K562 (cell line): ENCODE measurements around the gene CCDC54. TPM values are rescaled to one million over a fixed set of nuclear protein-coding genes. Genes with fewer than 3 reads are reported as not detected.

Experiments
- ATAC-seq: fragments of 200-7000 bp; cut with Tn5 transposase; 3 replicates; pipeline ENCODE4 v1.9.1; 2020; ENCODE audit warnings: moderate library complexity
- BruUV-seq: library from RNA; stranded (reverse); fragments of 400-500 nt; replicated peaks from 2 replicates; lab custom pipeline; 2021; lab: Mats Ljungman, UMichigan
- CTCF ChIA-PET: fragments of 300-600 bp; formaldehyde crosslinking; extraction: SDS; loops from one replicate; lab custom pipeline; 2021; ENCODE audit warnings: low intra/inter-chr PET ratio; lab: Yijun Ruan, JAX
- POLR2A ChIA-PET: fragments of 300-600, 350-650 bp; sonication (Branson Sonifier 250); formaldehyde crosslinking; extraction: SDS; loops from one replicate; lab custom pipeline; 2021; ENCODE audit warnings: antibody characterized with exemption, inconsistent platforms; lab: Yijun Ruan, JAX
- DNase-seq, 4 experiments: peaks; one replicate each; pipeline versions ENCODE4 v3.0.0 to v3.0.0-alpha.2; 2011 to 2018; ENCODE audit warnings: low spot score in 3 of 4, mixed read lengths in 3 of 4; ENCODE audit errors: extremely low read depth in 1 of 4
- FAIRE-seq: peaks from 2 replicates; lab custom pipeline; 2011; peaks lifted over from hg19 to GRCh38; lab: Jason Lieb, UNC
- H2AFZ ChIP-seq: 2 replicates; pipeline ENCODE4 v1.6.0; 2011; ENCODE audit warnings: low read depth, low read length, control low read depth, inconsistent platforms
- H3K27ac ChIP-seq: fragments of 200-600 bp; 3 replicates; pipeline ENCODE4 v1.8.0; 2011; ENCODE audit warnings: low read depth, mild to moderate bottlenecking, control low read depth, inconsistent platforms, low read length, moderate library complexity, mixed read lengths; ENCODE audit errors: extremely low read depth
- H3K27me3 ChIP-seq, 2 experiments: fragments of 300-600 bp in 1 of 2; 2 replicates in 1 of 2; 3 replicates in 1 of 2; pipeline versions ENCODE4 v1.6.0 to v1.8.0; 2011; ENCODE audit warnings: inconsistent platforms in 2 of 2, low read length in 2 of 2, mild to moderate bottlenecking in 1 of 2, mixed read lengths in 1 of 2, moderate library complexity in 1 of 2; ENCODE audit not compliant: control insufficient read depth in 2 of 2, insufficient read depth in 2 of 2
- H3K36me3 ChIP-seq: fragments of 300-600 bp; 3 replicates; pipeline ENCODE4 v1.8.0; 2011; ENCODE audit warnings: mild to moderate bottlenecking, low read length, inconsistent platforms; ENCODE audit not compliant: control insufficient read depth, insufficient read depth
- H3K4me1 ChIP-seq, 2 experiments: fragments of 200-600 bp in 1 of 2; replicated peaks in 1 of 2; 2 replicates in 1 of 2; 3 replicates in 1 of 2; pipeline versions ENCODE4 v1.5.1 to v1.8.0; 2011; ENCODE audit warnings: inconsistent platforms in 2 of 2, low read length in 2 of 2, mild to moderate bottlenecking in 1 of 2, mixed read lengths in 1 of 2, moderate library complexity in 1 of 2; ENCODE audit not compliant: control insufficient read depth in 2 of 2, insufficient read depth in 2 of 2
- H3K4me2 ChIP-seq: 2 replicates; pipeline ENCODE4 v1.6.1; 2011; ENCODE audit warnings: low read length, control low read depth, inconsistent platforms, mixed read lengths; ENCODE audit not compliant: insufficient read depth
- H3K4me3 ChIP-seq: fragments of 200-600 bp; sonication (generic), shearing (Covaris generic); 2 replicates; pipeline ENCODE4 v1.5.1; 2016; ENCODE audit warnings: control low read depth, inconsistent platforms
- H3K79me2 ChIP-seq: fragments of 200-600 bp; 3 replicates; pipeline ENCODE4 v1.8.0; 2011; ENCODE audit warnings: low read length, inconsistent platforms; ENCODE audit not compliant: control insufficient read depth, insufficient read depth
- H3K9ac ChIP-seq, 2 experiments: 2 replicates each; pipeline versions ENCODE4 v1.6.0 to v1.6.1; 2011; ENCODE audit warnings: low read depth in 2 of 2, low read length in 2 of 2, control low read depth in 1 of 2, inconsistent platforms in 1 of 2, mild to moderate bottlenecking in 1 of 2, mixed read lengths in 1 of 2; ENCODE audit not compliant: insufficient read depth in 1 of 2
- H3K9me1 ChIP-seq: one replicate; pipeline ENCODE4 v1.6.0; 2011; ENCODE audit warnings: inconsistent platforms, mild to moderate bottlenecking, low read length, moderate library complexity; ENCODE audit not compliant: control insufficient read depth, insufficient read depth
- H3K9me3 ChIP-seq: replicated peaks from 2 replicates; pipeline ENCODE4 v1.5.1; 2011; ENCODE audit warnings: low read depth, low read length, inconsistent platforms; ENCODE audit not compliant: control insufficient read depth, insufficient read depth
- H4K20me1 ChIP-seq: replicated peaks from 2 replicates; pipeline ENCODE4 v1.6.1; 2011; ENCODE audit warnings: low read length, inconsistent platforms, mixed read lengths; ENCODE audit not compliant: control insufficient read depth, insufficient read depth
- HDGF ChIP-seq: fragments of 450-650 bp; IDR thresholded peaks from 2 replicates; pipeline ENCODE4 v1.6.1; 2016
- ILK ChIP-seq: fragments of 450-650 bp; IDR thresholded peaks from 2 replicates; pipeline ENCODE4 v1.6.1; 2016; ENCODE audit warnings: missing genetic modification characterization, low read depth, mild to moderate bottlenecking, missing compliant biosample characterization, moderate library complexity, borderline replicate concordance
- LARP7 ChIP-seq: fragments of 450-650 bp; IDR thresholded peaks from 2 replicates; pipeline ENCODE4 v1.6.1; 2016
- ZC3H8 ChIP-seq: fragments of 450-650 bp; IDR thresholded peaks from 2 replicates; pipeline ENCODE4 v1.6.1; 2017
- ZNF354B ChIP-seq: fragments of 250-450 bp; sonication (Bioruptor Pico); IDR thresholded peaks from 2 replicates; pipeline ENCODE4 v1.4.0; 2020
- WGBS: fragments of 100-300 bp; shearing (Covaris generic); methylation state at CpG from one replicate; pipeline ENCODE4 v1.1.6; 2016; ENCODE audit warnings: low coverage, mixed read lengths; ENCODE audit not compliant: insufficient coverage; ENCODE audit errors: missing lambda C conversion rate; 5-methylcytosine and 5-hydroxymethylcytosine counted together
- in situ Hi-C: fragments of 300-500 bp; cut with MboI; formaldehyde crosslinking; loops from 4 replicates; pipeline ENCODE4 v1.15.0; 2018; ENCODE audit warnings: inconsistent platforms, mixed read lengths
- intact Hi-C: fragments of 100-400 bp; cut with micrococcal nuclease; formaldehyde crosslinking; loops from 2 replicates; pipeline ENCODE4 v1.14.2; 2022
- polyA plus RNA-seq, 8 experiments: library from polyadenylated mRNA; depleted of rRNA in 4 of 8; stranded (reverse) in 5 of 8; unstranded in 3 of 8; fragments of >200 nt; fragmentation: Nextera tagmentation in 2 of 8; fragmentation: Illumina TruSeq in 1 of 8; extraction: Ambion mirVana in 2 of 8; extraction: Trizol in 1 of 8; gene quantifications; 2 replicates each; pipeline versions ENCODE4 v1.2.1 to v1.2.3, GENCODE V29; 2011 to 2014; ENCODE audit warnings: inconsistent platforms in 1 of 8, missing spikeins in 1 of 8
- total RNA-seq, 7 experiments: library from RNA; depleted of rRNA in 6 of 7; stranded (reverse); fragments of >200 nt in 6 of 7; fragmentation: Illumina TruSeq in 2 of 7; extraction: Trizol in 2 of 7; gene quantifications; 2 replicates each; pipeline versions ENCODE4 v1.2.1 to v1.2.3, GENCODE V29; 2011 to 2021; ENCODE audit warnings: low replicate concordance in 1 of 7

The CCDC54 gene
- total and polyA plus RNA-seq, 9 of the 15 experiments (the other 6 are each of a cell fraction or from before 2014, with no cell fraction given) = not detected

DNA sequence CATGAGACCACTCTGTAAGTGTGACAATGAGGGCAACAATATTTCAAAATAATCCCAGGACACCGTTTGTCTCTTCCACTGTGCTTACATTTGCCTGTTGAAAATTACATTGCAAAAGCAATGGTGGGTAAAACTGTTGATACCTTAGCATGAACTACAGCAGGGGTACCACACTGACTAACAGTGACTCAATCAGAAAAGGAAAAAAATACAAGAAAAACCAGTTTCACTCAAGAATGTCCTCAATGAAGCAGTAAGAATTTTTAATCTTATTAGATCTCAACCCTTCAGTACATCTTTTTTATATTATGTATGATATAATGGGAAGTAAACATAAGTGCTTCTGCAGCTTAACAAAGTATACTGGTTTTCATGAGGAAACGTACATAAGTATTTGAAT is 1.6 kb upstream of the CCDC54 start:
- intact Hi-C loops (no loop called here), in situ Hi-C loops (no loop called here)
- Histone ChIP-seq H3K9me1 (no peaks in the 10 kb centered on the region), H3K36me3 (no peaks in the 10 kb centered on the region), H3K27me3 (no peaks in the 10 kb centered on the region), H3K27ac (no peak overlapping the region), H3K4me2 (no peak overlapping the region), H3K9ac (no peak overlapping the region), H3K4me1 (no peaks in the 10 kb centered on the region), H3K4me3 (no peak overlapping the region), H4K20me1 (no peaks in the 10 kb centered on the region), H3K9me3 (no peaks in the 10 kb centered on the region), H3K79me2 (no peaks in the 10 kb centered on the region), H2AFZ (no peak overlapping the region)
- POLR2A ChIA-PET = no interaction called here
- no TSS peak for BruUV-seq
- FAIRE-seq (no peak), ATAC-seq (no peak), DNase-seq (no peak)
- CTCF ChIA-PET = no interaction called here
- TF ChIP-seq HDGF (no peak), LARP7 (no peak), ZC3H8 (no peak), ILK (tag) (no peak)
- 12% methylated on average over 2 of the region's 2 CpGs for WGBS

DNA sequence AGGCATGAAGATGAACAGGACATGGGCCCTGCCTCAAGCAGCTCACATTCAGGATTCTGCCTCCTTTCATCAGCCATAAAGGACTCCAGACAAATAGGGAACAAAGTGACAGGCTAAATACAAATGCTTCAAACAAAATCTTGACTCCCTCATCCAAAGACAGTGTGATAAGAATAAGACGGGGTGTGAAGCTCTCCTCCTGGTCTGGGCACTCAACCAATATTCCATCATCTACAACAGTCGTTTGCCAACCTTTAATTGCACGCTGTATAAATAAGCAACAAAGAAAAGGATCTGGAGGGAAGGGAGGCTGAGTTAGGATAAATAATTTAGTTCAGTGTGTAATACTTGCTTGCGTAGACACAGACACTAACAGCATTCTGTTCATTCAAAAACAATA is 5.4 kb downstream of the CCDC54 start:
- Histone ChIP-seq H2AFZ (no peak overlapping the region), H3K4me1 (no peaks in the 10 kb centered on the region), H3K36me3 (no peaks in the 10 kb centered on the region), H3K9me1 (no peaks in the 10 kb centered on the region), H3K4me3 (no peak overlapping the region), H4K20me1 (no peaks in the 10 kb centered on the region), H3K9ac (no peak overlapping the region), H3K9me3 (no peaks in the 10 kb centered on the region), H3K79me2 (no peaks in the 10 kb centered on the region), H3K27me3 (no peaks in the 10 kb centered on the region), H3K4me2 (no peak overlapping the region), H3K27ac (no peak overlapping the region)
- POLR2A ChIA-PET = no interaction called here
- CTCF ChIA-PET = no interaction called here
- ATAC-seq = no peak
- intact Hi-C loops (no loop called here), in situ Hi-C loops (no loop called here)
- WGBS = 0% methylated on average over 4 of the region's 4 CpGs
- FAIRE-seq = no peak
- no peak for DNase-seq
- BruUV-seq = no TSS peak
- TF ChIP-seq ZNF354B (CRISPR knock-in tag) = no peak
